ENCODE data around the gene CDC37.
A peak's percentile ranks its signal among the peaks of the same experiment; 100 is the strongest.

Gene CDC37

DNA sequence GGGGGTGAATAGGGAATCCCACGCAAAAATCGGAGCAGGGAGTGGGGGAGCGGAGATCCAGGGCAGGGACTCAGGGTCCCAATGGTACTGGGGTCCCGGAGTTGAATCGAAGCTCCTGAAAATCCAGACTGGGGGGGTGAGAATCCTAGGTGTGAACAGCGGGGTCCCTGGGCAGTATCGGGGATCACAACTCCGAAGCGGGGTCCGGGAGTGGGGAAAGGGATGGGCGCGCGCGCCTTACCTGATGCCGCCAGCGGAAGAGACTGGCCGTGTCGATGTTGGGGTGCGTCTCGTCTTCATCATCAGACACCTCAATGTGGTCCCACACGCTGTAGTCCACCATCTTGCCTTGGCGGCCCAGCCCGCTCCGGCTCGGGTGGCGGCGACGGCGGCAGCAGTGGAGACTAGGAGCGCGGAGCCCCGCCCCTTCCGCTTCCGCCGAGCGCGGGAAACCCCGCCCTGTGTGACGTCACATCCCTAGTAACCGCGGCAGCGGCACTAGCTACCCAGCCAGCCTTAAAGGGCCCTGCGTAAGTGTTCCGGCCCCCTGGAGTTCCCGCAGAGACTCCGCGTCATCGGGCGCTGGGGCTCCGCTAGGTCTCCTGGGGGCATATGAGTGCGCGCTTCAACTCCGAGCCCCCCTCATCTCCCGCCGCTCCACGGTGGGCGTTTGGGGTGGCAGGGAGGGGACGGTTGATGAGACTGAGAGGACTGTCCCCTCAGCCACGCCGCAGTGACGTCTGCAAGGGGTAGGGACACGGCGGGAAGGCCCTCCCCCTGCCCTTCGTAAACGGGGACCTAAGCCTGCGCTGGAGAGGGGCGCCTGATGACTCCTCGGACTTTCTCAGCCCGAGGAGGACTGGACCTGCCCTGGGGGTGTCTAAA, at the start of gene CDC37:
Gene CDC37, minus strand, starts transcription at position 406 of the 885 bp plus-strand sequence. Its CDS starts 63 bp downstream, at position 343.
- TF ChIP-seq, protein P1, sequence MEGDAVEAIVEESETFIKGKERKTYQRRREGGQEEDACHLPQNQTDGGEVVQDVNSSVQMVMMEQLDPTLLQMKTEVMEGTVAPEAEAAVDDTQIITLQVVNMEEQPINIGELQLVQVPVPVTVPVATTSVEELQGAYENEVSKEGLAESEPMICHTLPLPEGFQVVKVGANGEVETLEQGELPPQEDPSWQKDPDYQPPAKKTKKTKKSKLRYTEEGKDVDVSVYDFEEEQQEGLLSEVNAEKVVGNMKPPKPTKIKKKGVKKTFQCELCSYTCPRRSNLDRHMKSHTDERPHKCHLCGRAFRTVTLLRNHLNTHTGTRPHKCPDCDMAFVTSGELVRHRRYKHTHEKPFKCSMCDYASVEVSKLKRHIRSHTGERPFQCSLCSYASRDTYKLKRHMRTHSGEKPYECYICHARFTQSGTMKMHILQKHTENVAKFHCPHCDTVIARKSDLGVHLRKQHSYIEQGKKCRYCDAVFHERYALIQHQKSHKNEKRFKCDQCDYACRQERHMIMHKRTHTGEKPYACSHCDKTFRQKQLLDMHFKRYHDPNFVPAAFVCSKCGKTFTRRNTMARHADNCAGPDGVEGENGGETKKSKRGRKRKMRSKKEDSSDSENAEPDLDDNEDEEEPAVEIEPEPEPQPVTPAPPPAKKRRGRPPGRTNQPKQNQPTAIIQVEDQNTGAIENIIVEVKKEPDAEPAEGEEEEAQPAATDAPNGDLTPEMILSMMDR (conservative IDR thresholded peaks at IDR 0.05; ENCODE audit: low read depth, low read length) = no peak
- peak within 1 kb of the TSS; percentile 100 for H3K4me3 ChIP-seq (ENCODE audit: low read length)
- peak; percentile 77 for DNase-seq (ENCODE audit: low read depth)

GRCh38 chr19:10450853-10451609, 47.7 kb upstream of the CDC37 start:
- DNase-seq (ENCODE audit: low read depth) = no peak
- H3K4me3 ChIP-seq (ENCODE audit: low read length) = no peak overlapping the region
- TF ChIP-seq, protein P1 (conservative IDR thresholded peaks at IDR 0.05; ENCODE audit: low read depth, low read length) = no peak

DNA sequence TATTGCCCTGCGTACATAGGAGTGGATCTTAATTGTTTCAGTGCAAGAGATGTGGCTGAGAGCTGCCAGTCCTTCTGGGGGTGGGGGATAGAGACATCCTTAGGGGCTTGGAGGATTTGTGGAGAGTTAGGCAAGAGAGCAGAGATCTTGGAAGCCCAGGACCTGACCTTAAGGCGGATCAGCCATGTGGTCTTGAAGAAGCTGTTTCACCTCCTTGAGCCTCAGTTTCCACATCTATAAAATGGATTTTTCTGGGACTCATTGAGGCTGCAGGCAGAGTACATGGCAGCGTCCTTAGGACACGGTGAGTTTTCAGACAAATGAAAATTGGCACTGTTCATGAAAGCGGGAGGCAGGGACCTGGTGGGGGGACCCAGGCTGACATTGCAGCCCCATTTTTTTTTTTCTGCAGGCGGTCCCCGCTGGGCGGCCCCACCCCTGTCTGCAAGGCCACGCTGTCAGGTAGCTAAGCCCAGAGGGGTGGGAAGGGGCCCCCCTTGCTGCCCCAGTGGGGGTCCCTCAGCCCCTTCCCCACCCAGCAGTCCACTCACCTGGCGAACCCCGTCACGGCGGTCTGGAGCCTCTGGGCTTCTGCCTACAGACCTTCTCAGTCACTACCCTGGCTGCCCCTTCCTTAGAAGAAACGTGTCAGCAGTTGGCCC, 47.0 kb upstream of the CDC37 start:
- H3K4me3 ChIP-seq (ENCODE audit: low read length) = no peak overlapping the region
- TF ChIP-seq, protein P1 (conservative IDR thresholded peaks at IDR 0.05; ENCODE audit: low read depth, low read length) = no peak
- no peak for DNase-seq (ENCODE audit: low read depth)

DNA sequence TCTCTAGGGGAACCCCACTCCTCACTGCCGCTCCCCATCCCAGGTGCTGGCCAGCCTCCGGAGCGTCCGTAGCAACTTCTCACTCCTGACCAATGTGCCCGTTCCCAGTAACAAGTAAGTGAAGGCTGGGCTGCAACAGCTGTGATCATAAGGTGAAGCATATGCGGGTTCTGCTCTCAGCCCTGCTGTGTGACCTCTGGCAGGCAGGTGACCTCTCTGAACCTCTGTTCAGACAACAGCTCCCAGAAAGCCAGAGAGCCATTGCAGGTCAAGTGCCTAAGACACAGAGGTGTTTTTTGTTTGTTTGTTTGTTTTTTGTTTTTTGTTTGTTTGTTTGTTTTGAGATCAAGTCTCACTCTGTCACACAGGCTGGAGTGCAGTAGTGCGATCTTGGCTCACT, 45.7 kb upstream of the CDC37 start:
- TF ChIP-seq, protein P1 (conservative IDR thresholded peaks at IDR 0.05; ENCODE audit: low read depth, low read length) = no peak
- no peak for DNase-seq (ENCODE audit: low read depth)
- no peak overlapping the region for H3K4me3 ChIP-seq (ENCODE audit: low read length)

- no peak overlapping the region for H3K4me3 ChIP-seq (ENCODE audit: low read length)
- TF ChIP-seq, protein P1 (conservative IDR thresholded peaks at IDR 0.05; ENCODE audit: low read depth, low read length) = no peak
- DNase-seq (ENCODE audit: low read depth) = no peak
These were observed 39.4 kb upstream of the CDC37 start for GRCh38 chr19:10442698-10443097.

DNA sequence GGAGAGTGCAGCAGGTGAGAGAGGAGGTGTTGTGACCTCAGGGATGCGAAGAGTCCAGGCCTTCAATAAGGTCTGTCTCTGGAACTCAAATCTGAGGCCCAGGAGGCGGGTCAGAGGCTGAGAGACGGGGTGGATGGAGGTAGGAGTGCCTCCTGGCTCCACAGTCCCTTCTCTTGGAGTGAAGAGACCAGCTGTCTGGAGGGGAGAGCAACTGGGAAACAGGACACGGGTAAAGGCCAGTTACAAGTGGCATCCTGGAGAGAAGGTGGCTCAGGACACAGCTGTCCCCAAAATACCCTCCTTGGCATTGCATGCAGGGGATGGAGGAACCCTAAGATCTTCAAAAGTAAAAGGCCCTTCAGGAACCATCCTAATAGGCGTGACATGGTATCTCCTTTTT, 36.2 kb upstream of the CDC37 start:
- H3K4me3 ChIP-seq (ENCODE audit: low read length) = no peak overlapping the region
- TF ChIP-seq, protein P1 (conservative IDR thresholded peaks at IDR 0.05; ENCODE audit: low read depth, low read length) = no peak
- no peak for DNase-seq (ENCODE audit: low read depth)

Measured in retinal pigment epithelial cell (primary cell).